ENCODE results near the gene TRPC6.

The TRPC6 gene

DNA sequence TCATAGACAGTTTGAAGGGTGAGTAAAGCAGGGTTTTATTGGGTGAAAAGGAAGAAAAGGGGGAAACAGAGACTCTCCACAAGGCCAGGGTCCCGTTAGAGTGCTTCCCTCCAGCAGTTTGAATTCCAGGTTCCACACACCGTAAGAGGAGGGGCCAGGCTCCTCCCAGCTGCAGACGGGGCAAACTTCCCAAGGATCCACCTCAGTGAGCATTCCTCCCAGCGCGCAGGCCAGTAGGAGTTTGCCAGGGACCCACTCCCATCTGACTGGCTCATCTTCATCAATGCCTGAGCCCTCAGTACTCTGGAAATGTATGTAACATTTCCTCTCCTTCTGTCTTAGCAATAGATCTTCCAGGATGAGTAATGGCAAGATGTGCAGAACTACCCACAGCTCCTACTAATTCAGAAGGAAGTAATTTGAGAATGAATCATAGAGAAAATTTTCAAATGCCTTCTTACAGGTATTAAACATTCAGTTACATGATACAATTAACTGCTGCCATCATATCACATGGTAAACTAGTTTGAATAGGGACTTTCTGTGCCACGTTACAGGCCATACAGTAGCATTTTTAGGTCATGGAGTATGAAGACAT, 34.0 kb upstream of the TRPC6 start:
- no peaks in the 10 kb centered on the region for H3K27me3 ChIP-seq (ENCODE audit: insufficient read depth, poor library complexity, severe bottlenecking)
- no peak overlapping the region for H3K4me3 ChIP-seq (replicated peaks; ENCODE audit: insufficient read depth, low read length)
- TF ChIP-seq POLR2AphosphoS5 (IDR thresholded peaks at IDR 0.05; ENCODE audit: low read depth) (no peak), GABPA (IDR thresholded peaks at IDR 0.05; ENCODE audit: low read depth) (no peak), SPI1 (IDR thresholded peaks at IDR 0.05; ENCODE audit: borderline replicate concordance, low read depth) (no peak)
- TF ChIP-seq, protein P1, sequence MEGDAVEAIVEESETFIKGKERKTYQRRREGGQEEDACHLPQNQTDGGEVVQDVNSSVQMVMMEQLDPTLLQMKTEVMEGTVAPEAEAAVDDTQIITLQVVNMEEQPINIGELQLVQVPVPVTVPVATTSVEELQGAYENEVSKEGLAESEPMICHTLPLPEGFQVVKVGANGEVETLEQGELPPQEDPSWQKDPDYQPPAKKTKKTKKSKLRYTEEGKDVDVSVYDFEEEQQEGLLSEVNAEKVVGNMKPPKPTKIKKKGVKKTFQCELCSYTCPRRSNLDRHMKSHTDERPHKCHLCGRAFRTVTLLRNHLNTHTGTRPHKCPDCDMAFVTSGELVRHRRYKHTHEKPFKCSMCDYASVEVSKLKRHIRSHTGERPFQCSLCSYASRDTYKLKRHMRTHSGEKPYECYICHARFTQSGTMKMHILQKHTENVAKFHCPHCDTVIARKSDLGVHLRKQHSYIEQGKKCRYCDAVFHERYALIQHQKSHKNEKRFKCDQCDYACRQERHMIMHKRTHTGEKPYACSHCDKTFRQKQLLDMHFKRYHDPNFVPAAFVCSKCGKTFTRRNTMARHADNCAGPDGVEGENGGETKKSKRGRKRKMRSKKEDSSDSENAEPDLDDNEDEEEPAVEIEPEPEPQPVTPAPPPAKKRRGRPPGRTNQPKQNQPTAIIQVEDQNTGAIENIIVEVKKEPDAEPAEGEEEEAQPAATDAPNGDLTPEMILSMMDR (IDR thresholded peaks at IDR 0.05; ENCODE audit: insufficient read depth, low read length) = no peak
- TF ChIP-seq, protein P2, sequence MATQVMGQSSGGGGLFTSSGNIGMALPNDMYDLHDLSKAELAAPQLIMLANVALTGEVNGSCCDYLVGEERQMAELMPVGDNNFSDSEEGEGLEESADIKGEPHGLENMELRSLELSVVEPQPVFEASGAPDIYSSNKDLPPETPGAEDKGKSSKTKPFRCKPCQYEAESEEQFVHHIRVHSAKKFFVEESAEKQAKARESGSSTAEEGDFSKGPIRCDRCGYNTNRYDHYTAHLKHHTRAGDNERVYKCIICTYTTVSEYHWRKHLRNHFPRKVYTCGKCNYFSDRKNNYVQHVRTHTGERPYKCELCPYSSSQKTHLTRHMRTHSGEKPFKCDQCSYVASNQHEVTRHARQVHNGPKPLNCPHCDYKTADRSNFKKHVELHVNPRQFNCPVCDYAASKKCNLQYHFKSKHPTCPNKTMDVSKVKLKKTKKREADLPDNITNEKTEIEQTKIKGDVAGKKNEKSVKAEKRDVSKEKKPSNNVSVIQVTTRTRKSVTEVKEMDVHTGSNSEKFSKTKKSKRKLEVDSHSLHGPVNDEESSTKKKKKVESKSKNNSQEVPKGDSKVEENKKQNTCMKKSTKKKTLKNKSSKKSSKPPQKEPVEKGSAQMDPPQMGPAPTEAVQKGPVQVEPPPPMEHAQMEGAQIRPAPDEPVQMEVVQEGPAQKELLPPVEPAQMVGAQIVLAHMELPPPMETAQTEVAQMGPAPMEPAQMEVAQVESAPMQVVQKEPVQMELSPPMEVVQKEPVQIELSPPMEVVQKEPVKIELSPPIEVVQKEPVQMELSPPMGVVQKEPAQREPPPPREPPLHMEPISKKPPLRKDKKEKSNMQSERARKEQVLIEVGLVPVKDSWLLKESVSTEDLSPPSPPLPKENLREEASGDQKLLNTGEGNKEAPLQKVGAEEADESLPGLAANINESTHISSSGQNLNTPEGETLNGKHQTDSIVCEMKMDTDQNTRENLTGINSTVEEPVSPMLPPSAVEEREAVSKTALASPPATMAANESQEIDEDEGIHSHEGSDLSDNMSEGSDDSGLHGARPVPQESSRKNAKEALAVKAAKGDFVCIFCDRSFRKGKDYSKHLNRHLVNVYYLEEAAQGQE (IDR thresholded peaks at IDR 0.05; ENCODE audit: insufficient replicate concordance, low read depth) = no peak
- H3K27ac ChIP-seq (replicated peaks) = no peak overlapping the region
- no peak for DNase-seq (ENCODE audit: low read depth in 1 of 2, low spot score in 1 of 2)

DNA sequence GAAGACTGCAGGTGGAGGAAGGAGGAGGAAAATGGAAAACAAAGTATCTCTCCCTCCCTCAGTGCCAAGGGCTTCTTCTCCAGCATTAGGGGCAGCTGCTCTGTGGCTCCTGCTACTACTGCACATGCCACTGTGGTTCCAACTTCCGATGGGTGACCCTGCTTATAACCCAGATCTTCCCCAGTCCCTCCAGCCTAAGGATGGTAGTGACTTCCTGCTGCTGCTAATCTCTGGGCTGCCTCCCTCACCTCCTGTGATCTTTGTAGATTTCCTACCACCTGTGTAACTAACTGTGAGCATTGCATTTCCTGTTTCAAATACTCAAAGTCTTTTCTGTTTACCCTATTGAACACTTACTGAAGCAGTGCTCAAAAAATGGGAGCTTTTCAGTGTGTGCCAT, 28.7 kb upstream of the TRPC6 start:
- no peak overlapping the region for H3K4me3 ChIP-seq (replicated peaks; ENCODE audit: insufficient read depth, low read length)
- H3K27me3 ChIP-seq (ENCODE audit: insufficient read depth, poor library complexity, severe bottlenecking) = no peaks in the 10 kb centered on the region
- no peak overlapping the region for H3K27ac ChIP-seq (replicated peaks)
- DNase-seq (ENCODE audit: low read depth in 1 of 2, low spot score in 1 of 2) = no peak
- TF ChIP-seq POLR2AphosphoS5 (IDR thresholded peaks at IDR 0.05; ENCODE audit: low read depth) (no peak), GABPA (IDR thresholded peaks at IDR 0.05; ENCODE audit: low read depth) (no peak), SPI1 (IDR thresholded peaks at IDR 0.05; ENCODE audit: borderline replicate concordance, low read depth) (no peak)
- TF ChIP-seq, protein P2 (IDR thresholded peaks at IDR 0.05; ENCODE audit: insufficient replicate concordance, low read depth) = no peak
- TF ChIP-seq, protein P1 (IDR thresholded peaks at IDR 0.05; ENCODE audit: insufficient read depth, low read length) = no peak

DNA sequence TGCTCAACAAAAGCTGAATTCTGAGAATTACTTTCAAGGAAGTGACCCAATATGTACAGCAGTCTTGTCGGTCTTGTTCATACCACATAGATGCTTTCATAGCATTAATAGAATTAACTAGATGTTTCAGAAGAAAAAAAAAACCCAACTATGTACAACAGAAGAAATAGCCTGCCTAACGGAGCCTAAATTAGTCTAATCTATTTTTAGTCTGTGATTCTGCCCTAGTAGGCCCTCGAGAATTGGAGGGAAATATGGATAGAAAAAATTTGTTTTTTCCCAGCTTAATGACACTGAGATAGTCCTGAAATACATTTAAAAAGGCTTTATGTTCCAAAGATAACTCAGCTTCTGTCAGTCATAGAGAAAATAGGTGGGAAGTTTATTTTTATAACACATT, 17.1 kb upstream of the TRPC6 start:
- no peaks in the 10 kb centered on the region for H3K27me3 ChIP-seq (ENCODE audit: insufficient read depth, poor library complexity, severe bottlenecking)
- H3K27ac ChIP-seq (replicated peaks) = no peak overlapping the region
- TF ChIP-seq, protein P1 (IDR thresholded peaks at IDR 0.05; ENCODE audit: insufficient read depth, low read length) = no peak
- no peak for TF ChIP-seq SPI1 (IDR thresholded peaks at IDR 0.05; ENCODE audit: borderline replicate concordance, low read depth)
- TF ChIP-seq POLR2AphosphoS5 (IDR thresholded peaks at IDR 0.05; ENCODE audit: low read depth) = no peak
- no peak for TF ChIP-seq GABPA (IDR thresholded peaks at IDR 0.05; ENCODE audit: low read depth)
- TF ChIP-seq, protein P2 (IDR thresholded peaks at IDR 0.05; ENCODE audit: insufficient replicate concordance, low read depth) = no peak
- DNase-seq (ENCODE audit: low read depth in 1 of 2, low spot score in 1 of 2) = no peak
- H3K4me3 ChIP-seq (replicated peaks; ENCODE audit: insufficient read depth, low read length) = no peak overlapping the region

All from HL-60 (cell line).